ENCODE data around the gene UBE2U. TPM values are rescaled to one million over a fixed set of nuclear protein-coding genes. Genes with fewer than 3 reads are reported as not detected.

UBE2U gene, protein sequence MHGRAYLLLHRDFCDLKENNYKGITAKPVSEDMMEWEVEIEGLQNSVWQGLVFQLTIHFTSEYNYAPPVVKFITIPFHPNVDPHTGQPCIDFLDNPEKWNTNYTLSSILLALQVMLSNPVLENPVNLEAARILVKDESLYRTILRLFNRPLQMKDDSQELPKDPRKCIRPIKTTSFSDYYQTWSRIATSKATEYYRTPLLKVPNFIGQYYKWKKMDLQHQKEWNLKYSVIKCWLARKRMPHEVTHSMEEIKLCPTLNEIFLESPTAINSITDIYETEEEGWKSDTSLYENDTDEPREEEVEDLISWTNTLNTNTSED
- total RNA-seq: not detected in 2 replicates

DNA sequence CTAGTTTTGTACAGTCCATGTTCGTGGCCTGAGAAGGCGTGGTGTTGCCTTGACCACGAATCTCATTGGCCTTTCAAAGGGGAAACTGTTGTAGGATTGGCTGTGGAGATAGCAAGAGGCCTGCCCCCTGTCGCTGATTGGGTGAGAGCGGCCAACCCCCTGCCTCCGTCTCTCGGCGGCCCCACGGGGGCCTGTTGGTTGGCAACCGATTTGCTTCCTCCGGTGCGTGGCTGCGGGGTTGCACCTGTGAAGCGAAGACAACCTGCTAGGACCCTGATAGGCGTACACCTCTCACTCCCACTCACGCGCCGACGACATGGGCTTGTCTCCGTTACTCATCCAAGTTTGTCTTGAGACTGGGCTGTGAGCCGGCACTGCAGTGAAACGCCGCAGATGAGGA lies at the start of gene UBE2U:
Gene UBE2U, plus strand, starts transcription at position 204 of the 400 bp plus-strand sequence. CDS start 428 bp downstream, outside the sequence.

